ENCODE results near the gene MSMB. TPM values are rescaled to one million over a fixed set of nuclear protein-coding genes. Genes with fewer than 3 reads are reported as not detected.
"Not testable (repeated sequence)": the region's sequence is repeated elsewhere in the genome, so short reads cannot be mapped to it uniquely, and the experiment has no call there.

MSMB gene
- total and polyA plus RNA-seq, 7 experiments from 2014 or later = not detected

DNA sequence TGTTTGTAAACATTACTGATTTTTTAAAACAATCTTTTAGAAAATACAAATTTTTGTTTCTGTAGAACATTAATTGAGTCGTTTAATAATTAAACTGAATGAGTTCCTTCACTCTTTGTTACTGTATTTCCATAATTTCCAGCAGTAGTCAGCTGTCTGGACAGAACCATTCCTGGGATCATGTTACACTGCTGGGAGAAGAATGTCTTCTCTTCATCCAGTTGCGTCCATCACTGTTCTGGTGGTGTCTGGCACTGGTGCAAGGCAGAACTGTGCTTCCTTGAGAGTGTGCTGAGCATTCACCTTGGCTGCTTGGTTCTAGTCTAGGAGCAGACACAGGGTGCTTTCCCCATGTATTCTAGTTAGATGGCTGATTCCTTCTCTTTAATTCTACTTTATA lies 61.6 kb downstream of the MSMB start:
- DNase-seq; H3K9me3 ChIP-seq (ENCODE audit: control insufficient read depth in 2 of 3, low read length in 3 of 3); H3K27ac Mint-ChIP-seq; intact Hi-C loops (cut with micrococcal nuclease); POLR2A ChIA-PET; H3K9me3 Mint-ChIP-seq; H3K27ac ChIP-seq (ENCODE audit: low read depth, low read length); H3K27me3 Mint-ChIP-seq; CTCF ChIA-PET; H3K4me1 ChIP-seq (ENCODE audit: control insufficient read depth in 2 of 2, insufficient read depth in 2 of 2, low read length in 2 of 2); H3K4me3 ChIP-seq (ENCODE audit: low read length); H3K27me3 ChIP-seq (ENCODE audit: control insufficient read depth in 2 of 2, insufficient read depth in 2 of 2, low read length in 2 of 2); ATAC-seq; H3K36me3 ChIP-seq (ENCODE audit: control insufficient read depth in 2 of 3, insufficient read depth in 3 of 3, low read length in 3 of 3); H3K4me3 Mint-ChIP-seq: not testable (repeated sequence)
- Mint-ChIP-seq H3K4me1 (peaks cover 0 to 10% (median 6%) of the 10 kb centered on the region in 7 donors), H3K36me3 (peaks cover 0 to 14% (median 3%) of the 10 kb centered on the region in 5 donors)

GRCh38 chr10:45983538-45984186 lies 62.4 kb downstream of the MSMB start:
- Mint-ChIP-seq H3K4me1 (peaks cover 0 to 14% (median 6%) of the 10 kb centered on the region in 7 donors), H3K36me3 (peaks cover 0 to 14% (median 3%) of the 10 kb centered on the region in 5 donors)
- H3K36me3 ChIP-seq (ENCODE audit: control insufficient read depth in 2 of 3, insufficient read depth in 3 of 3, low read length in 3 of 3); H3K4me3 Mint-ChIP-seq; H3K4me1 ChIP-seq (ENCODE audit: control insufficient read depth in 2 of 2, insufficient read depth in 2 of 2, low read length in 2 of 2); H3K27ac Mint-ChIP-seq; H3K27me3 Mint-ChIP-seq; POLR2A ChIA-PET; H3K27ac ChIP-seq (ENCODE audit: low read depth, low read length); H3K9me3 Mint-ChIP-seq; H3K4me3 ChIP-seq (ENCODE audit: low read length); H3K27me3 ChIP-seq (ENCODE audit: control insufficient read depth in 2 of 2, insufficient read depth in 2 of 2, low read length in 2 of 2); H3K9me3 ChIP-seq (ENCODE audit: control insufficient read depth in 2 of 3, low read length in 3 of 3): not testable (repeated sequence)
- DNase-seq (peak in 8 of 9 donors; percentile 27 to 62 (median 48)), ATAC-seq (peak; percentile 90)
- intact Hi-C loops (cut with micrococcal nuclease) = loop anchor here (1.0 to 2.0 kb wide), 2 partner anchors 45 kb away; no protein-coding TSS in a partner anchor
- CTCF ChIA-PET = interaction anchor here (1.9 kb wide), 1 partner anchor 46 kb away, joined by 7 read pairs; no protein-coding TSS in a partner anchor

Other genes starting within 250 kb of the MSMB start
- 10 to 100 TPM; 20.9 to 37.2 (median 27.0) TPM for gene AGAP4, start 198.8 kb downstream of the MSMB start, total RNA-seq
- gene AGAP4, start 198.8 kb downstream of the MSMB start, polyA plus RNA-seq = 1 to 10 TPM; 1.5 to 7.7 TPM
- 10 to 100 TPM; 21.0 to 58.1 (median 25.7) TPM for gene TIMM23, start 73.8 kb downstream of the MSMB start, total RNA-seq
- 10 to 100 TPM; 57.6 to 61.7 TPM for gene TIMM23, start 73.8 kb downstream of the MSMB start, polyA plus RNA-seq
- gene NCOA4, start 15.6 kb downstream of the MSMB start, total RNA-seq = 100 to 1,000 TPM in 2 of 5 experiments, 10 to 100 TPM in 3; 54.6 to 126 (median 78.4) TPM
- gene NCOA4, start 15.6 kb downstream of the MSMB start, polyA plus RNA-seq = 100 to 1,000 TPM; 167 to 181 TPM
- under 1 TPM in 1 of 5 experiments, not detected in 4; 0.97 TPM for gene ANTXRL, start 240.7 kb upstream of the MSMB start, total RNA-seq
- gene ANTXRL, start 240.7 kb upstream of the MSMB start, polyA plus RNA-seq = not detected